Activated CD4-positive, alpha-beta T cell treated with anti-CD3 and anti-CD28 coated beads, Interleukin-2, amount 50 U/mL, for 1 hour (primary cell): ENCODE measurements around the gene SQSTM1.

ENCODE experiments used
- DNase-seq: peaks from one replicate; pipeline ENCODE4 v3.0.0-alpha.2; 2020

The SQSTM1 gene

GRCh38 chr5:179875741-179876609 lies 55.3 kb downstream of the SQSTM1 start:
- DNase-seq: no peak

- DNase-seq: no peak
Observed at GRCh38 chr5:179876610-179876952, 55.9 kb downstream of the SQSTM1 start.

- no peak for DNase-seq
Observed at GRCh38 chr5:179878222-179879002, 57.7 kb downstream of the SQSTM1 start.

GRCh38 chr5:179879003-179879689 lies 58.4 kb downstream of the SQSTM1 start:
- DNase-seq: no peak

- no peak for DNase-seq
Observed at GRCh38 chr5:179879690-179880010, 58.9 kb downstream of the SQSTM1 start.

- no peak for DNase-seq
Observed at GRCh38 chr5:179880066-179880650, 59.5 kb downstream of the SQSTM1 start.

GRCh38 chr5:179880848-179881590 lies 60.3 kb downstream of the SQSTM1 start:
- DNase-seq: no peak

- no peak for DNase-seq
Observed at GRCh38 chr5:179882338-179882737, 61.6 kb downstream of the SQSTM1 start.

GRCh38 chr5:179883163-179883562 lies 62.5 kb downstream of the SQSTM1 start:
- DNase-seq: no peak

GRCh38 chr5:179885491-179886090 lies 64.9 kb downstream of the SQSTM1 start:
- DNase-seq: no peak

GRCh38 chr5:179886190-179886911 lies 65.6 kb downstream of the SQSTM1 start:
- DNase-seq: no peak

- no peak for DNase-seq
Observed at GRCh38 chr5:179887095-179887494, 66.4 kb downstream of the SQSTM1 start.
